ENCODE results near the gene LCN10. TPM values are rescaled to one million over a fixed set of nuclear protein-coding genes. Genes with fewer than 3 reads are reported as not detected.
A peak's percentile ranks its signal among the peaks of the same experiment; 100 is the strongest.

Gene LCN10
- total and polyA plus RNA-seq, 2 of the 13 experiments (the other 11 are each of a cell fraction or from before 2014, with no cell fraction given): 0.53 to 0.61 TPM

GRCh38 chr9:136740971-136741882, 1.5 kb downstream of the LCN10 start (continued):
- TF ChIP-seq HDAC6 (IDR thresholded peaks at IDR 0.05; ENCODE audit: low read depth, low read length) (no peak), ZBTB10 (CRISPR knock-in tag; IDR thresholded peaks at IDR 0.05; ENCODE audit: borderline replicate concordance) (no peak), SMARCC2 (IDR thresholded peaks at IDR 0.05) (no peak), CREB3 (CRISPR knock-in tag; IDR thresholded peaks at IDR 0.05) (no peak), JUN (CRISPR knock-in tag; IDR thresholded peaks at IDR 0.05) (no peak), SNAI1 (CRISPR knock-in tag; IDR thresholded peaks at IDR 0.05; ENCODE audit: borderline replicate concordance) (no peak), TBP (CRISPR knock-in tag; IDR thresholded peaks at IDR 0.05) (no peak), JDP2 (CRISPR knock-in tag; IDR thresholded peaks at IDR 0.05; ENCODE audit: borderline replicate concordance) (no peak), MLXIP (CRISPR knock-in tag; IDR thresholded peaks at IDR 0.05; ENCODE audit: borderline replicate concordance) (peak; percentile 93), GFI1 (CRISPR knock-in tag; IDR thresholded peaks at IDR 0.05; ENCODE audit: borderline replicate concordance) (no peak), MXD1 (CRISPR knock-in tag; IDR thresholded peaks at IDR 0.05) (peak; percentile 73; the same call in 1 of the 2 replicates), ZBTB4 (CRISPR knock-in tag; IDR thresholded peaks at IDR 0.05; ENCODE audit: borderline replicate concordance) (no peak), RFXAP (CRISPR knock-in tag; IDR thresholded peaks at IDR 0.05; ENCODE audit: borderline replicate concordance) (no peak), SP2 (CRISPR knock-in tag; IDR thresholded peaks at IDR 0.05) (peak; percentile 52), ATF6 (CRISPR knock-in tag; conservative IDR thresholded peaks at IDR 0.05) (no peak)
